Activated CD4-positive, alpha-beta memory T cell treated with anti-CD3 and anti-CD28 coated beads, Interleukin-2, amount 10 ng/mL, durations not matched to agents 7 days and 5 days (primary cell): Measurements from ENCODE around the gene TBCD. TPM values are rescaled to one million over a fixed set of nuclear protein-coding genes. Genes with fewer than 3 reads are reported as not detected.
"Not testable (repeated sequence)": the region's sequence is repeated elsewhere in the genome, so short reads cannot be mapped to it uniquely, and the experiment has no call there.

Source experiments
- CTCF ChIA-PET: fragments of 350-600 bp; sonication (Branson Sonifier 250); formaldehyde crosslinking; loops from one replicate; lab custom pipeline; 2021; ENCODE audit warnings: antibody characterized with exemption, inconsistent platforms; lab: Charles Lee
- POLR2A ChIA-PET: fragments of 350-600 bp; sonication (Branson Sonifier 250); formaldehyde crosslinking; loops from one replicate; lab custom pipeline; 2021; ENCODE audit warnings: antibody characterized with exemption; lab: Charles Lee
- DNase-seq: peaks from one replicate; pipeline ENCODE4 v3.0.0-alpha.2; 2020
- H3K27ac Mint-ChIP-seq: one replicate; pipeline ENCODE4 v1.8.0; 2021; ENCODE audit warnings: mild to moderate bottlenecking, mixed read lengths
- H3K27me3 Mint-ChIP-seq: one replicate; pipeline ENCODE4 v1.8.0; 2021; ENCODE audit warnings: mixed read lengths
- H3K36me3 Mint-ChIP-seq: one replicate; pipeline ENCODE4 v1.8.0; 2021; ENCODE audit warnings: low read depth, mixed read lengths
- H3K4me1 Mint-ChIP-seq: one replicate; pipeline ENCODE4 v1.8.0; 2021; ENCODE audit warnings: mixed read lengths
- H3K4me3 Mint-ChIP-seq: one replicate; pipeline ENCODE4 v1.8.0; 2021; ENCODE audit warnings: mild to moderate bottlenecking, mixed read lengths
- H3K9me3 Mint-ChIP-seq: one replicate; pipeline ENCODE4 v1.8.0; 2021; ENCODE audit warnings: mixed read lengths
- total RNA-seq, 2 experiments: library from RNA; stranded (reverse); gene quantifications; one replicate each; pipeline ENCODE4 v1.2.3, GENCODE V29; 2021

TBCD gene
- total RNA-seq, 2 experiments from 2014 or later: 133 to 135 TPM

- Mint-ChIP-seq H3K27me3 (peaks cover 4% of the 10 kb centered on the region), H3K36me3 (peaks cover 8% of the 10 kb centered on the region), H3K27ac (no peak overlapping the region), H3K4me3 (no peak overlapping the region), H3K9me3 (no peaks in the 10 kb centered on the region), H3K4me1 (peaks cover 35% of the 10 kb centered on the region)
- CTCF ChIA-PET: no interaction called here
- DNase-seq: no peak
- POLR2A ChIA-PET: no interaction called here
Observed at GRCh38 chr17:82981141-82981730, 229.4 kb downstream of the TBCD start.

GRCh38 chr17:82983510-82984248 lies 231.8 kb downstream of the TBCD start:
- no peak overlapping the region for H3K4me3 Mint-ChIP-seq
- peaks cover 32% of the 10 kb centered on the region for H3K4me1 Mint-ChIP-seq
- ChIA-PET POLR2A (no interaction called here), CTCF (no interaction called here)
- DNase-seq: no peak
- peaks cover 7% of the 10 kb centered on the region for H3K27me3 Mint-ChIP-seq
- no peak overlapping the region for H3K27ac Mint-ChIP-seq
- peaks cover 19% of the 10 kb centered on the region for H3K36me3 Mint-ChIP-seq
- H3K9me3 Mint-ChIP-seq: no peaks in the 10 kb centered on the region

- H3K27me3 Mint-ChIP-seq, POLR2A ChIA-PET, CTCF ChIA-PET, DNase-seq, H3K9me3 Mint-ChIP-seq, H3K27ac Mint-ChIP-seq, H3K4me3 Mint-ChIP-seq: not testable (repeated sequence)
- peaks cover 26% of the 10 kb centered on the region for H3K4me1 Mint-ChIP-seq
- H3K36me3 Mint-ChIP-seq: peaks cover 23% of the 10 kb centered on the region
Observed at GRCh38 chr17:82984249-82984617, 232.4 kb downstream of the TBCD start.

GRCh38 chr17:82984751-82985427 lies 233.0 kb downstream of the TBCD start:
- Mint-ChIP-seq H3K36me3 (peaks cover 26% of the 10 kb centered on the region), H3K4me1 (peaks cover 20% of the 10 kb centered on the region), H3K4me3 (no peak overlapping the region), H3K9me3 (peaks cover under 1% of the 10 kb centered on the region), H3K27me3 (peaks cover 7% of the 10 kb centered on the region), H3K27ac (no peak overlapping the region)
- ChIA-PET CTCF (no interaction called here), POLR2A (no interaction called here)
- DNase-seq: no peak

GRCh38 chr17:82985428-82985805 lies 233.6 kb downstream of the TBCD start:
- Mint-ChIP-seq H3K27me3 (peaks cover 7% of the 10 kb centered on the region), H3K9me3 (peaks cover 2% of the 10 kb centered on the region), H3K4me1 (peaks cover 20% of the 10 kb centered on the region), H3K36me3 (peaks cover 30% of the 10 kb centered on the region), H3K27ac (no peak overlapping the region), H3K4me3 (no peak overlapping the region)
- CTCF ChIA-PET: no interaction called here
- no peak for DNase-seq
- POLR2A ChIA-PET: interaction anchor here (1.2 to 1.5 kb wide), 3 partner anchors 63 to 98 kb away, joined by 3 to 7 read pairs (median 6); no protein-coding TSS in a partner anchor

GRCh38 chr17:82985973-82986372 lies 234.1 kb downstream of the TBCD start:
- H3K4me1 Mint-ChIP-seq: peaks cover 25% of the 10 kb centered on the region
- peak; percentile 80 for DNase-seq
- ChIA-PET POLR2A (interaction anchor here (1.1 to 1.5 kb wide), 4 partner anchors 63 to 213 kb away, joined by 3 to 7 read pairs (median 4); no protein-coding TSS in a partner anchor), CTCF (interaction anchor here (0.6 kb wide), 1 partner anchor 451 kb away, joined by 3 read pairs; no protein-coding TSS in a partner anchor)
- peak overlapping the region; percentile 52 for H3K4me3 Mint-ChIP-seq
- peaks cover 35% of the 10 kb centered on the region for H3K36me3 Mint-ChIP-seq
- peaks cover 2% of the 10 kb centered on the region for H3K9me3 Mint-ChIP-seq
- peak overlapping the region; percentile 54 for H3K27ac Mint-ChIP-seq
- H3K27me3 Mint-ChIP-seq: peaks cover 5% of the 10 kb centered on the region

GRCh38 chr17:82989051-82989450 lies 237.2 kb downstream of the TBCD start:
- H3K4me3 Mint-ChIP-seq, H3K27ac Mint-ChIP-seq, H3K27me3 Mint-ChIP-seq, DNase-seq, POLR2A ChIA-PET, CTCF ChIA-PET: not testable (repeated sequence)
- Mint-ChIP-seq H3K9me3 (peaks cover 16% of the 10 kb centered on the region), H3K4me1 (peaks cover 28% of the 10 kb centered on the region), H3K36me3 (peaks cover 46% of the 10 kb centered on the region)

- no peak overlapping the region for H3K4me3 Mint-ChIP-seq
- ChIA-PET POLR2A (no interaction called here), CTCF (no interaction called here)
- H3K4me1 Mint-ChIP-seq: peaks cover 28% of the 10 kb centered on the region
- DNase-seq: no peak
- H3K27me3 Mint-ChIP-seq: peaks cover 8% of the 10 kb centered on the region
- peaks cover 54% of the 10 kb centered on the region for H3K36me3 Mint-ChIP-seq
- no peak overlapping the region for H3K27ac Mint-ChIP-seq
- H3K9me3 Mint-ChIP-seq: peaks cover 19% of the 10 kb centered on the region
Observed at GRCh38 chr17:82989881-82990280, 238.0 kb downstream of the TBCD start.

- Mint-ChIP-seq H3K9me3 (peaks cover 23% of the 10 kb centered on the region), H3K27ac (no peak overlapping the region), H3K27me3 (peaks cover 7% of the 10 kb centered on the region), H3K4me3 (no peak overlapping the region), H3K36me3 (peaks cover 57% of the 10 kb centered on the region), H3K4me1 (peaks cover 8% of the 10 kb centered on the region)
- DNase-seq: no peak
- POLR2A ChIA-PET: no interaction called here
- CTCF ChIA-PET: no interaction called here
Observed at GRCh38 chr17:82993005-82993404, 241.1 kb downstream of the TBCD start.

Other genes with a start within 250 kb of the TBCD start
- 10 to 100 TPM; 53.3 to 68.2 TPM for gene FOXK2, start 232.3 kb upstream of the TBCD start, total RNA-seq
- 10 to 100 TPM; 41.0 to 42.9 TPM for gene WDR45B, start 103.6 kb upstream of the TBCD start, total RNA-seq
- gene RAB40B, start 53.4 kb upstream of the TBCD start, total RNA-seq: 1 to 10 TPM; 1.4 to 2.0 TPM
- 10 to 100 TPM; 30.4 to 32.1 TPM for gene FN3KRP, start 35.4 kb upstream of the TBCD start, total RNA-seq
- 1 to 10 TPM; 2.4 to 3.7 TPM for gene FN3K, start 16.4 kb upstream of the TBCD start, total RNA-seq
- gene ZNF750, start 88.0 kb downstream of the TBCD start, total RNA-seq: not detected